A673 (cell line): ENCODE measurements around the gene AK5. TPM values are rescaled to one million over a fixed set of nuclear protein-coding genes. Genes with fewer than 3 reads are reported as not detected.

Experiments
- BruUV-seq: library from RNA; stranded (reverse); fragments of 400-500 nt; replicated peaks from 2 replicates; lab custom pipeline; 2021; lab: Mats Ljungman, UMichigan
- CTCF ChIA-PET: fragments of 300-600 bp; sonication (Branson Sonifier 250); formaldehyde crosslinking; loops from one replicate; lab custom pipeline; 2022; ENCODE audit warnings: antibody characterized with exemption; lab: Charles Lee
- POLR2A ChIA-PET: fragments of 300-600 bp; sonication (Branson Sonifier 250); formaldehyde crosslinking; loops from one replicate; lab custom pipeline; 2022; ENCODE audit warnings: antibody characterized with exemption; ENCODE audit not compliant: low non-redundant PET; lab: Charles Lee
- DNase-seq: peaks from one replicate; pipeline ENCODE4 v3.0.0-alpha.2; 2015; ENCODE audit warnings: low spot score
- H3K27ac ChIP-seq: fragments of 200-600 bp; sonication (generic); 2 replicates; pipeline ENCODE4 v1.5.1; 2016; ENCODE audit warnings: mixed run types, low read depth, mild to moderate bottlenecking, mixed read lengths, antibody characterized with exemption, low read length; ENCODE audit not compliant: poor library complexity, severe bottlenecking
- H3K27me3 ChIP-seq: fragments of 200-600 bp; sonication (generic); replicated peaks from 2 replicates; pipeline ENCODE4 v1.6.1; 2017; ENCODE audit warnings: mixed run types, low read depth, mild to moderate bottlenecking, mixed read lengths, antibody characterized with exemption, low read length; ENCODE audit not compliant: insufficient read depth, poor library complexity
- H3K36me3 ChIP-seq: fragments of 200-600 bp; sonication (generic); 2 replicates; pipeline ENCODE4 v1.6.1; 2016; ENCODE audit warnings: mixed run types, mild to moderate bottlenecking, mixed read lengths, antibody characterized with exemption, low read length; ENCODE audit not compliant: insufficient read depth, poor library complexity, severe bottlenecking
- H3K4me1 ChIP-seq: fragments of 200-600 bp; sonication (generic); 2 replicates; pipeline ENCODE4 v1.6.1; 2017; ENCODE audit warnings: mixed run types, mild to moderate bottlenecking, mixed read lengths, antibody characterized with exemption, low read length; ENCODE audit not compliant: insufficient read depth, poor library complexity, severe bottlenecking
- H3K4me3 ChIP-seq: fragments of 200-600 bp; sonication (generic); 2 replicates; pipeline ENCODE4 v1.5.1; 2016; ENCODE audit warnings: low read depth, mixed run types, mild to moderate bottlenecking, mixed read lengths, low read length; ENCODE audit not compliant: poor library complexity, severe bottlenecking
- H3K9me3 ChIP-seq: fragments of 200-600 bp; sonication (generic); 2 replicates; pipeline ENCODE4 v1.6.1; 2016; ENCODE audit warnings: mixed run types, low read depth, mild to moderate bottlenecking, mixed read lengths, antibody characterized with exemption, low read length; ENCODE audit not compliant: poor library complexity, severe bottlenecking
- EZH2 ChIP-seq: fragments of 200-600 bp; sonication (generic); IDR thresholded peaks from 2 replicates; pipeline ENCODE4 v1.6.1; 2017; ENCODE audit warnings: borderline replicate concordance, low read depth, mild to moderate bottlenecking, mixed read lengths, antibody characterized with exemption, low read length; ENCODE audit not compliant: poor library complexity, severe bottlenecking
- intact Hi-C: fragments of 100-400 bp; cut with micrococcal nuclease; formaldehyde crosslinking; loops from one replicate; pipeline ENCODE4 v1.10.0; 2022; ENCODE audit not compliant: unreplicated experiment
- total RNA-seq: library from RNA; stranded (reverse); gene quantifications from 2 replicates; pipeline ENCODE4 v1.2.3, GENCODE V29; 2021
- TF ChIP-seq, protein P1 (sequence below): fragments of 300-800, 200-600 bp; sonication (generic); conservative IDR thresholded peaks from 2 replicates; pipeline ENCODE4 v1.5.1; 2017; ENCODE audit warnings: low read depth, mild to moderate bottlenecking, antibody characterized with exemption, low read length, moderate library complexity, mixed read lengths

Gene AK5
- total RNA-seq, 1 experiment from 2014 or later, result 0.47 TPM

GRCh38 chr1:77371396-77371795 is 89.6 kb downstream of the AK5 start:
- POLR2A ChIA-PET, result no interaction called here
- no peak for DNase-seq

GRCh38 chr1:77373702-77374101 is 91.9 kb downstream of the AK5 start:
- Histone ChIP-seq H3K9me3 (no peaks in the 10 kb centered on the region), H3K4me1 (no peaks in the 10 kb centered on the region), H3K36me3 (no peaks in the 10 kb centered on the region), H3K27me3 (no peaks in the 10 kb centered on the region), H3K27ac (no peak overlapping the region), H3K4me3 (no peak overlapping the region)
- TF ChIP-seq EZH2, result no peak
- TF ChIP-seq, protein P1, sequence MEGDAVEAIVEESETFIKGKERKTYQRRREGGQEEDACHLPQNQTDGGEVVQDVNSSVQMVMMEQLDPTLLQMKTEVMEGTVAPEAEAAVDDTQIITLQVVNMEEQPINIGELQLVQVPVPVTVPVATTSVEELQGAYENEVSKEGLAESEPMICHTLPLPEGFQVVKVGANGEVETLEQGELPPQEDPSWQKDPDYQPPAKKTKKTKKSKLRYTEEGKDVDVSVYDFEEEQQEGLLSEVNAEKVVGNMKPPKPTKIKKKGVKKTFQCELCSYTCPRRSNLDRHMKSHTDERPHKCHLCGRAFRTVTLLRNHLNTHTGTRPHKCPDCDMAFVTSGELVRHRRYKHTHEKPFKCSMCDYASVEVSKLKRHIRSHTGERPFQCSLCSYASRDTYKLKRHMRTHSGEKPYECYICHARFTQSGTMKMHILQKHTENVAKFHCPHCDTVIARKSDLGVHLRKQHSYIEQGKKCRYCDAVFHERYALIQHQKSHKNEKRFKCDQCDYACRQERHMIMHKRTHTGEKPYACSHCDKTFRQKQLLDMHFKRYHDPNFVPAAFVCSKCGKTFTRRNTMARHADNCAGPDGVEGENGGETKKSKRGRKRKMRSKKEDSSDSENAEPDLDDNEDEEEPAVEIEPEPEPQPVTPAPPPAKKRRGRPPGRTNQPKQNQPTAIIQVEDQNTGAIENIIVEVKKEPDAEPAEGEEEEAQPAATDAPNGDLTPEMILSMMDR, result no peak
- ChIA-PET POLR2A (no interaction called here), CTCF (no interaction called here)
- intact Hi-C loops, result no loop called here
- BruUV-seq, result no TSS peak
- DNase-seq, result no peak

More at GRCh38 chr1:77371396-77371795, 89.6 kb downstream of the AK5 start:
- Histone ChIP-seq H3K9me3 (no peaks in the 10 kb centered on the region), H3K4me3 (no peak overlapping the region), H3K27ac (no peak overlapping the region), H3K4me1 (no peaks in the 10 kb centered on the region), H3K36me3 (no peaks in the 10 kb centered on the region), H3K27me3 (no peaks in the 10 kb centered on the region)
- BruUV-seq, result no TSS peak
- TF ChIP-seq EZH2, result no peak
- TF ChIP-seq, protein P1, result no peak
- intact Hi-C loops, result no loop called here
- CTCF ChIA-PET, result no interaction called here

DNA sequence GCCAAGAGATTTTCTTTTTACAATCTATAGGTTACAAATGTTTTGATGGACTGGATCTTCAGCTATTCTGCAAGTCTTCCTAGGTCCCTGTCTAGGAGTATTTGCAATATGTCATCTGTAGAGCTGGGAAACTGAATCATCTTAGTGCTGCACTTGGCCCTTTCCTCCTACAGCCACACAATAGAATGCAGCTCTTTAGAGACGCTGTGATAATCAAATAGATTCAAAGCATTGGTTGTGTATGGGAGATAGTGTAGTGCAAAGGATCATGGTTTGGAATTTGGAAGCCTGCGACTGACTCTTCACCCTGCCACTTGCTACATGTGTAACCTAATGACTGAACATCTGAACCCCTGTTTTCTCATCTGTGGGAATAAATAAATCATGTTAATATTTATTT is 93.7 kb downstream of the AK5 start:
- no peaks in the 10 kb centered on the region for H3K27me3 ChIP-seq
- TF ChIP-seq EZH2, result no peak
- TF ChIP-seq, protein P1, result no peak
- H3K4me1 ChIP-seq, result peaks cover 10% of the 10 kb centered on the region
- no peaks in the 10 kb centered on the region for H3K9me3 ChIP-seq
- POLR2A ChIA-PET, result no interaction called here
- no peak overlapping the region for H3K27ac ChIP-seq
- DNase-seq, result no peak
- no peaks in the 10 kb centered on the region for H3K36me3 ChIP-seq
- CTCF ChIA-PET, result no interaction called here
- no peak overlapping the region for H3K4me3 ChIP-seq
- no TSS peak for BruUV-seq
- intact Hi-C loops, result no loop called here
